ENCODE data around the gene TBC1D8. TPM values are rescaled to one million over a fixed set of nuclear protein-coding genes. Genes with fewer than 3 reads are reported as not detected.
"Not testable (repeated sequence)": the region's sequence is repeated elsewhere in the genome, so short reads cannot be mapped to it uniquely, and the experiment has no call there.

TBC1D8 gene
- total and polyA plus RNA-seq, 2 of the 8 experiments (the other 6 are each of a cell fraction or from before 2014, with no cell fraction given) = 20.8 to 21.8 TPM

DNA sequence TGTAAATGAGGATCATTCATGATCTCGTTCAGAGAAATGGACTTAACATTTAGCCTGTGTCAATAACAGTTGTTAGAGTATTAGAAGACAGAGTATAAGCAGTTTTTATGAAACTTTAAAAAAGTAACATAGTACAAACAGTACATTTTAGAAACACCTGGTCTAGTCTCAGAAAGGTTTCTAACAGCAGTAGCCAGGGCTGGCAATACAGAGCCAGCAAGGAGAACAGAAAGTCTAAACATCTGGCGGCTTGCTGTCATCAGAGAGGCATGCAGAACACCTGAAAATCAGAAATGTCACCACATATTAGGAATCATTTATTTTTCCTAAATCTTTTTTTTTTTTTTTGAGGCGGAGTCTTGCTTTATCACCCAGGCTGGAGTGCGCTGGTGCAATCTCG is 99.0 kb downstream of the TBC1D8 start (continued):
- TF ChIP-seq SIRT6 (IDR thresholded peaks at IDR 0.05; ENCODE audit: low read length) (no peak), NANOG (IDR thresholded peaks at IDR 0.05; ENCODE audit: insufficient read depth, low read depth, low read length, poor library complexity, severe bottlenecking) (no peak), ASH2L (IDR thresholded peaks at IDR 0.05; ENCODE audit: low read length) (no peak)

DNA sequence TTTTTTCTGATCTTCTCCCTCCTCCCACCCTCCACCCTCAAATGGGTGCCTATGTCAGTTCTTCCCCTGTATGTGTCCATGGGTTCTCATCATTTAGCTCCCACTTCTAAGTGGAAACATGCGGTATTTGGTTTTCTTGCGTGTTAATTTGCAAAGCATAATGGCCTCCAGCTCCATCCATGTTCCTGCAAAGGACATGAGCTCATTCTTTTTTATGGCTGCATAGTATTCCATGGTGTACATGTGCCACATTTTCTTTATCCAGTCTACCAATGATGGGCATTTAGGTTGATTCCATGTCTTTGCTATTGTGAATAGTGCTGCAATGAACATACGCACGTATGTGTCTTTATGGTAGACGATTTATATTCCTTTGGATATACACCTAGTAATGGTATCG is 100.3 kb downstream of the TBC1D8 start:
- H2BK20ac ChIP-seq (ENCODE audit: low read length); POLR2A ChIA-PET (ENCODE audit: partially characterized antibody); H3K27ac ChIP-seq (ENCODE audit: low read depth, low read length); H2BK15ac ChIP-seq (ENCODE audit: low read length); H3K4me1 ChIP-seq (replicated peaks in 1 of 4; ENCODE audit: control insufficient read depth in 3 of 4, insufficient read depth in 4 of 4, low read length in 3 of 4); H2BK12ac ChIP-seq (ENCODE audit: low read depth, low read length); H2AFZ ChIP-seq (ENCODE audit: low read length); H3K56ac ChIP-seq (replicated peaks; ENCODE audit: insufficient read length, low read depth, low read length); H2AK5ac ChIP-seq (ENCODE audit: low read depth, low read length); H3K9ac ChIP-seq (replicated peaks in 1 of 4; ENCODE audit: extremely low read depth in 1 of 4, low read depth in 3 of 4, low read length in 3 of 4); H3K4me2 ChIP-seq (ENCODE audit: insufficient read depth in 1 of 2, low read depth in 2 of 2, low read length in 2 of 2); DNase-seq (ENCODE audit: low read depth in 1 of 2, low spot score in 2 of 2); H3K4ac ChIP-seq (replicated peaks; ENCODE audit: insufficient read length, low read depth, low read length); H3K23ac ChIP-seq (ENCODE audit: insufficient read length); H3K79me1 ChIP-seq (ENCODE audit: low read depth, low read length); H3K27me3 ChIP-seq (replicated peaks in 1 of 4; ENCODE audit: control insufficient read depth in 3 of 4, extremely low read depth in 1 of 4, insufficient read depth in 3 of 4, low read length in 3 of 4); H4K8ac ChIP-seq (ENCODE audit: extremely low read depth, insufficient read depth, low read length); H4K20me1 ChIP-seq (replicated peaks in 1 of 2; ENCODE audit: control insufficient read depth in 1 of 2, insufficient read depth in 2 of 2, low read length in 2 of 2); H3K9me3 ChIP-seq (ENCODE audit: insufficient read depth in 2 of 2, low read depth in 1 of 2, low read length in 1 of 2); H3K23me2 ChIP-seq (ENCODE audit: low read depth, low read length); H3K4me3 ChIP-seq (ENCODE audit: extremely low read depth in 1 of 4, insufficient read depth in 2 of 4, low read depth in 3 of 4, low read length in 4 of 4); H3K79me2 ChIP-seq (ENCODE audit: control insufficient read depth in 1 of 2, insufficient read depth in 2 of 2, low read length in 2 of 2); H3K36me3 ChIP-seq (ENCODE audit: control insufficient read depth in 2 of 4, insufficient read depth in 4 of 4, low read length in 3 of 4); H3K14ac ChIP-seq (ENCODE audit: insufficient read length); H3K18ac ChIP-seq (ENCODE audit: extremely low read depth, low read length); FAIRE-seq; H2BK120ac ChIP-seq (replicated peaks; ENCODE audit: low read depth, low read length); H4K5ac ChIP-seq (ENCODE audit: insufficient read length, low read depth, low read length); H4K91ac ChIP-seq (replicated peaks; ENCODE audit: insufficient read length, low read length); H2BK5ac ChIP-seq (ENCODE audit: low read depth, low read length): not testable (repeated sequence)
- 94% methylated on average over 6 of the region's 6 CpGs; no CpG with 5 or more reads in 1 of the 2 experiments for WGBS, 2 experiments (ENCODE audit: extremely low coverage in 1 of 2, insufficient coverage in 1 of 2, insufficient read length in 1 of 2, insufficient replicate concordance in 2 of 2, low coverage in 1 of 2, low lambda C conversion rate in 2 of 2, missing lambda C conversion rate in 1 of 2)
- CTCF ChIA-PET (ENCODE audit: partially characterized antibody) = interaction anchor here (0.9 to 3.0 kb wide), 3 partner anchors 10 to 138 kb away, joined by 3 to 16 read pairs (median 4); no protein-coding TSS in a partner anchor
